ENCODE data around the gene PPP6R2.

The PPP6R2 gene

DNA sequence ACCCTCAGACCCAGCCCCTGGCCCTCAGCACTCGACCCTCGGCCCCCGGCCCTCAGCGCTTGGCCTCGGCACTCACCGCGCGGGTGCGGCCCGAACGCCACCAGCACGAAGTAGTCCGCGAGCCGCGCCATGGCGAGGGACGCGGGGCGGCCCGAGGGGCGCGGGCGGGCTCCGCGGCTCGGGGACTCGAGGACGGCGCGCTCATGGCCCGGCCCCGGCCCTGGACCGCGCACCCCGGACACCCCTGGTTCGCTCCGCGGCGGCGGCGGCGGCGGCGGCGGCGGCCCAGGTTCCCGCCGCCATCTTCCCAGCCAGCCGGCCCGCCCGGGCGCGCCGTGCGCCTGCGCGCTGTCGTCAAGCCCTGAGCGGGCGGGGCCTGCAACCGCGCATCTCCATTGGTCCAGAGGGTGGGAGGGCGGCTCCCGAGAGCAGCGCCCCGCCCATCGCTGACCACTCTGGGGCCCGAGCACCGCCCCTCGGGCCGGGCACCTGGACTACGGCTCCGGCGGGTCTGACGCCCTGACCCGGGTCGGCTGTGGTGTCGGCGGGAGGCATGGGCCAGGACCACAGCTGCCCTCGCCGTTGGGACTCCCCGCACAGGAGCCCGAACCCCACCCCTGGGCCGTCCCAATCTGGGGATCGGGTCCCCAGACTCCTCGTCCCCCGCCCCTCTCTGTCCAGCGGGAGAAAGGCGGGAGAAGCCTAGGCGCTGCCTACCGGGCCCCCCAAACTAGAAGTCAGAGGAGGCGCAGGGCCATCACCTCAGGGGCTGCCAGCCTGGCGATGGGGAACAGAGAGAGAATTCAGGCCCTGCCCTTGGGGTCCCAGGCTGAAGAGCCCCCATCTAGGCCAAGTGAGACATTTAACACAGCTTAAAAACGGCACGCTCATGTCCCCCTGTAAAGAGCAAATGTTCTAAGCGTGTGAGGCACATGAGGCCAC lies 131.9 kb downstream of the PPP6R2 start, which contains the start of gene SBF1:
Gene SBF1 (minus strand): TSS at position 326 of the 942 bp plus-strand sequence. CDS start 195 bp downstream, at position 131.
- peak within 1 kb of the TSS; percentile 68 for H3K4me3 ChIP-seq (ENCODE audit: low read length)
- TF ChIP-seq, protein P1, sequence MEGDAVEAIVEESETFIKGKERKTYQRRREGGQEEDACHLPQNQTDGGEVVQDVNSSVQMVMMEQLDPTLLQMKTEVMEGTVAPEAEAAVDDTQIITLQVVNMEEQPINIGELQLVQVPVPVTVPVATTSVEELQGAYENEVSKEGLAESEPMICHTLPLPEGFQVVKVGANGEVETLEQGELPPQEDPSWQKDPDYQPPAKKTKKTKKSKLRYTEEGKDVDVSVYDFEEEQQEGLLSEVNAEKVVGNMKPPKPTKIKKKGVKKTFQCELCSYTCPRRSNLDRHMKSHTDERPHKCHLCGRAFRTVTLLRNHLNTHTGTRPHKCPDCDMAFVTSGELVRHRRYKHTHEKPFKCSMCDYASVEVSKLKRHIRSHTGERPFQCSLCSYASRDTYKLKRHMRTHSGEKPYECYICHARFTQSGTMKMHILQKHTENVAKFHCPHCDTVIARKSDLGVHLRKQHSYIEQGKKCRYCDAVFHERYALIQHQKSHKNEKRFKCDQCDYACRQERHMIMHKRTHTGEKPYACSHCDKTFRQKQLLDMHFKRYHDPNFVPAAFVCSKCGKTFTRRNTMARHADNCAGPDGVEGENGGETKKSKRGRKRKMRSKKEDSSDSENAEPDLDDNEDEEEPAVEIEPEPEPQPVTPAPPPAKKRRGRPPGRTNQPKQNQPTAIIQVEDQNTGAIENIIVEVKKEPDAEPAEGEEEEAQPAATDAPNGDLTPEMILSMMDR (IDR thresholded peaks at IDR 0.05; ENCODE audit: insufficient read depth, low read depth, low read length, missing control alignments) = no peak
- DNase-seq (ENCODE audit: low read depth) = peak; percentile 90

DNA sequence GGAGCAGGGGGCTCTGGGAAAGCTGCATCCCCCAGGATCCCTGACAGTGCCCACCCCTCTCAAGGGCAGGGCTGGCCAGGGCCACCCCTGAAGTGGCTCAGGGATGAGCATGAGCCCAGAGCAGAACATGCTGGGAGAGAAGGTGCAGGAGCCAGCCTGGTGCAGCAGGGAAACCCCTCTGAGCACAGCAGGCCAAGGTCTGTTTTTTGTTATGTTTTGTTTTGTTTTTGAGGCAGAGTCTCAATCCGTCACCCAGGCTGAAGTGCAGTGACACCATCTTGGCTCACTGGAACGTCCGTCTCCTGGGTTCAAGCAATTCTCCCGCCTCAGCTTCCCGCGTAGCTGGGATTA lies 132.5 kb downstream of the PPP6R2 start:
- H3K4me3 ChIP-seq (ENCODE audit: low read length) = no peak overlapping the region
- TF ChIP-seq, protein P1 (IDR thresholded peaks at IDR 0.05; ENCODE audit: insufficient read depth, low read depth, low read length, missing control alignments) = no peak
- DNase-seq (ENCODE audit: low read depth) = no peak

DNA sequence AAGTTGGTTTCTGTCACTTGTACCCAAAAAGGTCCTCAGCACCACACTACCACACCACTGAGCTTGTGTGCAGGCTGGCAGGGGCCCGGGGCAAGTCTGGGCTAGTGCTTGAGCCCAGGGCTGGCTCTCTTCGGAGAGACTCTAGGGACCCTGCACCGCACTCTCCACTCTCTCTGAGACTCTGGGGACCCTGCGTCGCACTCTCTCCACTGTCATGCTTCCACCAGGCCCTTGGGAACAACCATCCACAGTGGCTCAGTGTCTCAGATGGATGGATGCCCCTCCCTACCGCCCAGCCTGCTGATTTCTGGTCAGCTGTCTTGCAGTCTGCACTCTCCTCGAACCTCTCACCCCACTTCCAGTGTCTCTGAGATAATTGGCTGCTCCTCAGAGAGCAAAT lies 133.7 kb downstream of the PPP6R2 start:
- TF ChIP-seq, protein P1 (IDR thresholded peaks at IDR 0.05; ENCODE audit: insufficient read depth, low read depth, low read length, missing control alignments) = no peak
- peak; percentile 28 for DNase-seq (ENCODE audit: low read depth)

DNA sequence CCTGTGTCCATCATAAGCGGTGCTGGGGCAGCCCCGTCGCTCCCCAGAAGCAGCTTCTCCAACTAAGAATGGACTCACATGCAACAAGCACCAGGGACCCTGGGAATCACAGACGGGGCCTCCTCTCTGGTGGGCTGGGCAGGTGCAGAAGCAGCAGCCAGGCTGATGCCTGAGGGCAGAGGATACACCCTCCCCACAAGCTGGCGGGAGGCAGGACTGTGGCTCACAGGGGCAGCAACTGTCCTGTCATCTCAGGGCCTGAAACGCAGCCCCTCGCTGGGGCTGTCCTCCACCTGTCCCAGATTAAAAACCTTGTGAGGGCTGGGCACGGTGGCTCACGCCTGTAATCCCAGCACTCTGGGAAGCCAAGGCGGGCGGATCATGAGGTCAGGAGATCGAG lies 134.8 kb downstream of the PPP6R2 start:
- TF ChIP-seq, protein P1 (IDR thresholded peaks at IDR 0.05; ENCODE audit: insufficient read depth, low read depth, low read length, missing control alignments) = no peak
- no peak for DNase-seq (ENCODE audit: low read depth)
- H3K4me3 ChIP-seq (ENCODE audit: low read length) = no peak overlapping the region

More for the DNA sequence above, 133.7 kb downstream of the PPP6R2 start:
- no peak overlapping the region for H3K4me3 ChIP-seq (ENCODE audit: low read length)

DNA sequence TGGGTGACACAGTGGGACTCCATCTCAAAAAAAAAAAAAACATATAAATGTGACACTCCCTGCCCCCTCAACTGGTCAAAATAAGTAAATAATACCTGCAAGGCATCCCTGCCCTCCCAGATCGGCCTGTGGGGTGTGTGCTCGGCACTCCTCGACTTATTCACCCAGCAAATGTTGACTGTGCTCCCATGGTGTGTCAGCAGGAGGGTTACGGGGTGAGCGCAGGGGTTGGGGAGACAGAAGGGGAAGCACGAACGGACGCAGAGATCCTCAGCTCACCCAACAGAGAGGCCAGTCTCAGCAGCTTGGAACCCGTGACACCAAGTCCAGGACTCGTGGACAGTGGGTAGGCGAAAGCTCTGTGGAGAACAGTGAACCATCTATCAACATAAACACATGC lies 136.6 kb downstream of the PPP6R2 start:
- H3K4me3 ChIP-seq (ENCODE audit: low read length) = no peak overlapping the region
- TF ChIP-seq, protein P1 (IDR thresholded peaks at IDR 0.05; ENCODE audit: insufficient read depth, low read depth, low read length, missing control alignments) = no peak
- no peak for DNase-seq (ENCODE audit: low read depth)

DNA sequence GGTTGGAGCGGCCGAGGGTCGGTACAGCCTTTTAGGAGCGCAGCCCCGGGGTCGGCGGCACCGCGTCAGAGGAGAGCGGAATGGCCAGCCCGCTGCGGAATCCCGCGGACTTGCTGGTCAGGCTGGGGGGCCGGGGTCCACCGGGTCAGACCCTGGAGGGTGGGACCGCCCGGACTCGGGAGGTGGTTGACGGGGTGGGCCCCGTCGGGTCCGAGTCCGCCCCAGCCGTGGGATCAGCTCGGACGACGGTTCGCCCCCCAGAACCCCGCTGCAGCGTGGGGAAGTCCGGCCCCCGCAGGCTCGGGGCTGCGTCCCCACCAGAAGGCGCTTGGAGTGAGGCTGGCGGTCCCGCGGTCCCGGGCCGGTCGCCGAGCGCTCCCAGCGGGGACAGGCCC lies 137.9 kb downstream of the PPP6R2 start:
- H3K4me3 ChIP-seq (ENCODE audit: low read length) = peak overlapping the region; percentile 22
- TF ChIP-seq, protein P1 (IDR thresholded peaks at IDR 0.05; ENCODE audit: insufficient read depth, low read depth, low read length, missing control alignments) = no peak
- DNase-seq (ENCODE audit: low read depth) = no peak

Measured in epithelial cell of esophagus (primary cell).